ENCODE measurements around the gene PHF2.

The PHF2 gene

GRCh38 chr9:93586290-93587057, 10.1 kb downstream of the PHF2 start:
- Histone ChIP-seq H2AFZ (ENCODE audit: low read depth, low read length) (no peak overlapping the region), H3K36me3 (replicated peaks; ENCODE audit: low read depth, low read length) (peaks cover 13% of the 10 kb centered on the region), H3K4me1 (ENCODE audit: low read length) (no peaks in the 10 kb centered on the region), H3K9me3 (ENCODE audit: insufficient read depth, low read length) (peaks cover 5% of the 10 kb centered on the region; the same call in 1 of the 2 replicates), H3K4me2 (ENCODE audit: low read length) (no peak overlapping the region), H4K20me1 (ENCODE audit: insufficient read depth, low read length) (peaks cover 39% of the 10 kb centered on the region), H3K27me3 (ENCODE audit: low read depth, low read length) (no peaks in the 10 kb centered on the region), H3K4me3 (ENCODE audit: low read length) (no peak overlapping the region), H3K9ac (ENCODE audit: low read length) (no peak overlapping the region), H3K27ac (ENCODE audit: low read length) (no peak overlapping the region), H3K79me2 (ENCODE audit: low read length) (peaks cover 68% of the 10 kb centered on the region)
- TF ChIP-seq CTCF (IDR thresholded peaks at IDR 0.05; ENCODE audit: low read depth, low read length) (no peak), EZH2phosphoT487 (IDR thresholded peaks at IDR 0.05; ENCODE audit: low read depth) (no peak)

GRCh38 chr9:93587284-93587650, 10.9 kb downstream of the PHF2 start:
- Histone ChIP-seq H3K9ac (ENCODE audit: low read length) (no peak overlapping the region), H2AFZ (ENCODE audit: low read depth, low read length) (no peak overlapping the region), H3K4me2 (ENCODE audit: low read length) (no peak overlapping the region), H3K79me2 (ENCODE audit: low read length) (peaks cover 61% of the 10 kb centered on the region), H4K20me1 (ENCODE audit: insufficient read depth, low read length) (peaks cover 43% of the 10 kb centered on the region), H3K9me3 (ENCODE audit: insufficient read depth, low read length) (peaks cover 5% of the 10 kb centered on the region; the same call in 1 of the 2 replicates), H3K27me3 (ENCODE audit: low read depth, low read length) (no peaks in the 10 kb centered on the region), H3K27ac (ENCODE audit: low read length) (no peak overlapping the region), H3K36me3 (replicated peaks; ENCODE audit: low read depth, low read length) (peaks cover 13% of the 10 kb centered on the region), H3K4me1 (ENCODE audit: low read length) (no peaks in the 10 kb centered on the region), H3K4me3 (ENCODE audit: low read length) (no peak overlapping the region)
- no peak for TF ChIP-seq EZH2phosphoT487 (IDR thresholded peaks at IDR 0.05; ENCODE audit: low read depth)
- no peak for TF ChIP-seq CTCF (IDR thresholded peaks at IDR 0.05; ENCODE audit: low read depth, low read length)

- no peak overlapping the region for H3K27ac ChIP-seq (ENCODE audit: low read length)
- peaks cover 48% of the 10 kb centered on the region for H4K20me1 ChIP-seq (ENCODE audit: insufficient read depth, low read length)
- no peak overlapping the region for H3K9ac ChIP-seq (ENCODE audit: low read length)
- H3K36me3 ChIP-seq (replicated peaks; ENCODE audit: low read depth, low read length), result peaks cover 13% of the 10 kb centered on the region
- no peak overlapping the region for H2AFZ ChIP-seq (ENCODE audit: low read depth, low read length)
- H3K4me2 ChIP-seq (ENCODE audit: low read length), result no peak overlapping the region
- no peaks in the 10 kb centered on the region for H3K4me1 ChIP-seq (ENCODE audit: low read length)
- H3K9me3 ChIP-seq (ENCODE audit: insufficient read depth, low read length), result peaks cover 5% of the 10 kb centered on the region; the same call in 1 of the 2 replicates
- TF ChIP-seq EZH2phosphoT487 (IDR thresholded peaks at IDR 0.05; ENCODE audit: low read depth) (no peak), CTCF (IDR thresholded peaks at IDR 0.05; ENCODE audit: low read depth, low read length) (no peak)
- no peaks in the 10 kb centered on the region for H3K27me3 ChIP-seq (ENCODE audit: low read depth, low read length)
- peaks cover 60% of the 10 kb centered on the region for H3K79me2 ChIP-seq (ENCODE audit: low read length)
- no peak overlapping the region for H3K4me3 ChIP-seq (ENCODE audit: low read length)
Measured at GRCh38 chr9:93587651-93588347, 11.4 kb downstream of the PHF2 start.

Measured in OCI-LY3 (cell line).